SU-DHL-6 (cell line): ENCODE data around the gene PLCXD1.

Experiments used
- EZH2phosphoT487 ChIP-seq: fragments of 200-600 bp; sonication (generic), shearing (Covaris generic); conservative IDR thresholded peaks from 2 replicates; pipeline ENCODE4 v1.6.1; 2018; ENCODE audit warnings: mild to moderate bottlenecking, antibody characterized with exemption, low read length, moderate library complexity, mixed read lengths
- TF ChIP-seq, protein P1 (sequence below): fragments of 200-600 bp; sonication (generic); IDR thresholded peaks from one replicate; pipeline ENCODE4 v1.5.1; 2017; ENCODE audit warnings: antibody characterized with exemption, mild to moderate bottlenecking, low read length, moderate library complexity; ENCODE audit not compliant: insufficient read depth, poor library complexity, severe bottlenecking

DNA sequence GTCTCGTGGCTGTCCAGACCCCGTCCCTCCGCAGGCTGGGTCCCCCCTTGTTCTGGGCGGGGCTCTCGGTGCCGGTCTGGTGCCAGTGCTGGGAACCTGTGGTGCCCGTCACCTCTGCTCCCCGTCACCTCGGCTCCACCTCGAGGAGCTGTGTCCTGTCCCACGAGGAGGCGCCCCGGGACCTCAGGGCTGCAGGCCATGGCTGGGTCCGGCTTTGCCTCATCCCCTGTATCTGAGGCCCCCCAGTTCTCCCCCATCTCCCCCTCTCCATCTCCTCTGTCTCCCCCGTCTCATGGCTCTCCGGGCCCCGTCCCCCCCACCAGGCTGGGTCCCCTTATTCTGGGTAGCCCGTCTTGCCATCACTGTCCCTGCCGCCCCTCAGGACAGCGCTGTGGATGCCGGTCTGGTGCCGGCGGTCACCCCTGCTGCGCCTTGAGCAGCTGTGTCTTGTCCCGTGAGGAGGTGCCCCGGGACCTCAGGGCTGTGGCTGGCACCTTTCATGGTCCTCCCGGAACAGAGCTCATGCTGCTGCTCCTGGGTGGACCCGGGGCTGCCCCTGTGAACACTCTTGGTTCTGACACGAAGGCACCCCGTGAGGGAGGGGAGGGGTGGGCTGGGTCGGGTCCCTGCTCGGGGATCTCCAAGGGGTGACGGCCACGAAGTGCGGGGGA, 50.8 kb downstream of the PLCXD1 start:
- TF ChIP-seq, protein P1, sequence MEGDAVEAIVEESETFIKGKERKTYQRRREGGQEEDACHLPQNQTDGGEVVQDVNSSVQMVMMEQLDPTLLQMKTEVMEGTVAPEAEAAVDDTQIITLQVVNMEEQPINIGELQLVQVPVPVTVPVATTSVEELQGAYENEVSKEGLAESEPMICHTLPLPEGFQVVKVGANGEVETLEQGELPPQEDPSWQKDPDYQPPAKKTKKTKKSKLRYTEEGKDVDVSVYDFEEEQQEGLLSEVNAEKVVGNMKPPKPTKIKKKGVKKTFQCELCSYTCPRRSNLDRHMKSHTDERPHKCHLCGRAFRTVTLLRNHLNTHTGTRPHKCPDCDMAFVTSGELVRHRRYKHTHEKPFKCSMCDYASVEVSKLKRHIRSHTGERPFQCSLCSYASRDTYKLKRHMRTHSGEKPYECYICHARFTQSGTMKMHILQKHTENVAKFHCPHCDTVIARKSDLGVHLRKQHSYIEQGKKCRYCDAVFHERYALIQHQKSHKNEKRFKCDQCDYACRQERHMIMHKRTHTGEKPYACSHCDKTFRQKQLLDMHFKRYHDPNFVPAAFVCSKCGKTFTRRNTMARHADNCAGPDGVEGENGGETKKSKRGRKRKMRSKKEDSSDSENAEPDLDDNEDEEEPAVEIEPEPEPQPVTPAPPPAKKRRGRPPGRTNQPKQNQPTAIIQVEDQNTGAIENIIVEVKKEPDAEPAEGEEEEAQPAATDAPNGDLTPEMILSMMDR = no peak
- no peak for TF ChIP-seq EZH2phosphoT487
